HG02981 (cell line): ENCODE results near the gene PALMD.

Source experiments
- ATAC-seq: cut with Tn5 transposase; IDR thresholded peaks from one replicate; pipeline ENCODE4 v1.9.1; 2021; ENCODE audit warnings: mild to moderate bottlenecking, moderate library complexity; ENCODE audit not compliant: unreplicated experiment

PALMD gene

DNA sequence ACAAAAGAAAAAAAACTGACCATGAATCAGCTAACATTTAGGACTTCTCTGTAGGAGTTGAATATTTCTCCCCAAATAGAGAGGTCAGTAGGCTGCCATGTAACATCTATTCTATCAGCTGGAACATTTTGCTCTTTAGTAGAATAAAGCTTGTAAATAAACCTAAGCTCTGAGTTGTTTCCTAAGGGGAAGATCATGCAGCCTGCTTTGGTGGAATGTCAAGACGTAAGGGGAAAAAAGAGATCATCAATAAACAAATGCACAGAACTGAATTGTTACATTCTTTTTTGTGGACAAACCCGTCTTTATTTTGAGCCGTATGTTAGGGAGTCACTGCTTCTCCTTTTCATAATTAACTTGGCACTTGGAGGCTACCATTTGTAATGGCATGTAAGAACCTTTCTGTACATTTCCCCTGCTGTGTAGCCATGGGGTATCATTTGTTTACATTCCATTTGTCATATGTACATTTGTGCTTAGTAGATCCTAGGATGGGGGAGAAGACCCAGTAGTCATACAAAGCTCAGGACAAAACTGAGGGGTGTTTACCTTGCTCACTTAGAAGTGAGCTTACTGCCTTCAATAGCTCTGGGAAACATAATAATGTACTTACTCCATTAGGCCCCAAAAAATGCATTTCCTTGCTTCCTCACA lies 10.8 kb upstream of the PALMD start:
- no peak for ATAC-seq

DNA sequence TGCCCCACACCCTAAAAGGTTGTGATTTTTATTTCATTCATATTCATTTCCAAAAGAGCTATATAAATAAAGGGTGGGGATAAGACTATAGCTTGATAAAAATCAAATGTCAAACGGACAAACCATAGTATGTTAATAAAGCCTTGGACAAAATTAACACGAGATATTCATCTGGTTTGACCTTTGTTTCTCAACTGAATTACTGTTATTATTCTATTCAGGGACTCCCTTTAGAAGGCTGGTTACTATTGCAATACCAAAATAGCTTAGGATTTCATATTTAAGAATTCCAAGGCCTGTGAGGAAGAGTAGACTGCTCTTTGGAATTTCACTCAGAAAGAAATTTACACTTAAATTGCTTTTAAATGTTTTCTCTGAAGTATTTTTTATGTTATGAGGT lies 10.2 kb upstream of the PALMD start:
- ATAC-seq, result no peak

DNA sequence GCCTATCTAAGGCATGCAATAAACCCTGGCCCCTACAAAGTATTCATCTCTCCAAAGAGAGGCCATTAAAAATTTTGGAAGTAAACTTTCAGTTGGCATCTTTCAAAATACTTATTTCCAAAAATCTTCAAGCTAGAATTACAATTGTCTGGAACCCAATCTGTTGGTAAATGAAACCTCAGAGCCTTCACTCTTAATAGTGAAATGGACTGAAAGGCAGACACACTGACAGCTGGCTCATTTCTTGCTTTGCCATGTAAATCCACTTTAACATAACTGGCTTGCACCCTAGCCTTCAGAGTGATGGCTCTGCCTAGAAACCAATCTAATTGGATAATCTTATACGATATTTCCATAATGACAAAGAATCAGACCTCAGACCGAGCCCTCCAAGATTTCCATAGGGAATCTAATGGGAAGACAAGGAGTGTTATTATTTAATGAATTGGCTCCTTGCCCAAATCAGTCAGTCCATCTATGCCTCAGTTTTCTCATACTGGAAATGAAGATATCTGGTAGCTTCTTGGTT lies 9.2 kb upstream of the PALMD start:
- ATAC-seq, result no peak

DNA sequence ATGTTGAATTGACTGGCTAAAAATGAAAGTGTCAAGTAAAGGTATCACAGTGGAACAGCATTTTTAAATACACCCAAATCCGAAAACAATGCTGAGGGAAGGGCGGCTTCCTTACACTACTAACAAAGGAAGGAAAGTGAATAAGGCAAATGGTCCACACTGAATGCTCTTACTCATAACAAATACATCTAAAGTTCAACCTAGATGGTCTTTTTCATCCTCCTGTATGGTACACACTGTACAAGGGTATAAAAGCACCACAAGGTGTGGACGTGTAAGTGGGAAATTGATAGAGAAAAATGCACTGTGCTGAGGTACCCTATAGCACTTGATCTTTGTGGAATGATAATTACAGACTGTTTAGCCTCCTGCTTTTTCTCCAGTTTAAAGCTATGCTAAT lies 7.1 kb upstream of the PALMD start:
- no peak for ATAC-seq

DNA sequence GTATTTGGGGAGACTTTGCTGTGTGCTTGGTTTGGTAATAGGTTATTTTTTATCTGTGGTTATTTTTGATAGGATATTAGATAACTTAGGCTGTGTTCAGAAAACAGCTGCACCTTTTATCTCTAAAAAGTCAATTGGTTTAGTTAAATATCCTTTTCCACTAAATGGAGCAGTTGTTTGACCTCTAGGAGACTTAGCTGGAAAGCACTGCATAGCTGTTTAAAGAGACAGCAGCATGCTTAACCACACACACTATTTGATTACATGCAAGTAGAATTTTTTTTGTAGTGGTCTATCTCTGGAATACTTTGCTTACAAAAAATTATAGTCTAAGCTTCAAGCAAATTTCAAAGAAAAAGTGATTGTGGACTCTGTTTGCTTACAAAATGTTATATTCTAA lies 6.5 kb upstream of the PALMD start:
- ATAC-seq, result no peak

DNA sequence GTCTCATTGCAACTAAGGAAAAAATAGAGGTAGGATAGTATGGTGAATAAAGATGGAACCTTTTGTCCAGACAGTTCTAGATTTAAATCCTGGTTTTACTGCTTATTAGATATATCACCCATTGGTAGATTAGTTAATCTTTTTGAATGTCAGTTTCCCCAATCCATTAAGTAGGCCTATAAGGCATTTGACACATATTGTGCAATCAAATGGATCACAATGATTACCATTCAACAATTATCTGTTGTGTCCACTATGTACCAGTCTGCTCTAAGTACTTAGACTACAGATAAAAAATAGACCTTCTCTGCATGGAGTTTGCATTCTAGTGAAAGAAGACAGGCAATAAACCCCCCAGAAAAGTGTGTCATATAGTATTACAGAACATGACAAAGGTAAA lies 6.0 kb upstream of the PALMD start:
- no peak for ATAC-seq

DNA sequence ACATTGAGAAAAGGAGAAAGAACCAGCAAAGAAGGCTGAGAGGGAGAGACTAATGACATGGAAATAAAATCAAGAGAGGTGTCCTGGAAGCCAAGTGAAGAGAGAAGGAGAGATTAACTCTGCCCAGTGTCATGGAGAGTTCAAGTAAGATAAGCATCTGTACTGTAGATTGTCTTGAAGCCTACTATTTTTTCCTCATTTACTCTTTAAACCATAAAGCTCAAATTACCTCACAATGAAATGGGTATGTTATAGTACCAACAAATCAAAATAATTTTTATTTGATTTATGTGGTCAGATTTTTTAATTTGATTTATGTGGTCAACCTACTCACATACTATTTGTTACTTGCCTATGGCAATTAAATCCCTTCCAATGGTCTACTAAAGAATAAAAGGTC lies 5.2 kb upstream of the PALMD start:
- no peak for ATAC-seq

DNA sequence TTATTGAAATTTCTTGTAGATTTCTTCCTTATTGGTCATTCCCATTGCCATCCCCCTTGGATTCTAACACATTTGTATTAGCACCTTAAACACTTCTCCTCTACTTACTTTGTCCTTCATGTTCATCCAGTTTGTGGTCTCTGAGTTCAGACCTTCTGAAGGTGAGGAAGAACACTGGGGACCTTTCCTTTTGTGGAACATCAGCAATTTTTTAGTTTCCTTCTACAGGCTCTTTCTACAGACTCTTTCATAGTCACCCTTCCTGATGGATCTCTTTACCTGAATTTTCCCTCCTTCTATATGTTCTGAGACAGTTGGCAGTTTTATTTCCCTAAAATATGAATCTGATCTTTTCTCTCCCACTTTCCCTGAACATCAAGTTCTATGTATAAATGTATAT lies 4.4 kb upstream of the PALMD start:
- no peak for ATAC-seq

DNA sequence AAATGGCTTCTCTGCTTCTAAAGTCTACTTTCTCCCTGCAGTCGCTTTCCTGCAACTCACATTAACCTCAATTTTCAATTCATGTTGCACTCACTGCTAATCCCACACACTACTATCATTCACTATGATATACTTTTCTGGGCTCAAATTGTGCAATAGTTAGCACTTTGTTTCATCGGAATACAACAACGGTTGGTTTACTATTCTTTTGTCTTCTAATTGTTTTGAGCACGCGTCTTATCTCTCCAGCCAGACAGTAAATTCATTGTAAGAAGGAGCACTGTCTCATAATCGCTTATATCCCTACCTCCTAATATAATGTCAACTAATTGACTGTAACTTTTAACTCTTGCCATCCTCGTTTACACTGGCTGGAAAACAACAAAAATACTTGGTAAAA lies 3.9 kb upstream of the PALMD start:
- no peak for ATAC-seq

DNA sequence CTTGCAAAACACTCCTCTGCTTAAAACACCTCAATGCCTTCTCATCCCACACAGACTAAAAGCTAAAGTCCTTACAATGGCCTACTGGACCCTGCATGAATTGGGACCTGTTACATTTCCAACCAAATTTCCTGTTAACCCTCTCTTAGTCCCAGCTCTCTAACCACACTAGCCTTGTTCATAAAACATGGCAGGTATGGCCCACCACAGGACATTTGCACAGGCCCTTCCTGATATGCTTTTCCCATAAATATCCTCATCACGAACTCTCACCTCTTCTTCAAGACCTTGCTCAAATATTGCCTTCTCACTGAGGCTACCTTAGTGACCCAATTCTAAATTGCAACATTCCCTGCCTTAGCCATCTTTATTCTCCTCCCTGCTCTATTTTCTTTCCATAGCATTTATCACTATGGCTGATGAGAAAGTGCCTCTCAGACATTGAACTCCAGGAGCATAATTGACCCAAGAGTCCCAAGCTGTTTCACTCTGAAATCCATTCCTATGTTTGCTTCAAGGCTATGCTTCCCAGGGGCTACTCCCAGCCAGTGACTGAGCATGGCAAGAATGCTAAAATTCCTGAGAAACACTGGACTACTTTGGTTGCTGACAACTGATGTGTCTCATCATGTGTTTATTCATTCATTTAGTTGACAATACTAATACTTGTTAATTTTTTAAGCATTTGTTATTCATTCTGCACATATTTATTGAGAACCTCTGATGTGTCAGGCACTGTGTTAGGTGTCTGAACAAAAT lies 2.7 kb upstream of the PALMD start:
- no peak for ATAC-seq

DNA sequence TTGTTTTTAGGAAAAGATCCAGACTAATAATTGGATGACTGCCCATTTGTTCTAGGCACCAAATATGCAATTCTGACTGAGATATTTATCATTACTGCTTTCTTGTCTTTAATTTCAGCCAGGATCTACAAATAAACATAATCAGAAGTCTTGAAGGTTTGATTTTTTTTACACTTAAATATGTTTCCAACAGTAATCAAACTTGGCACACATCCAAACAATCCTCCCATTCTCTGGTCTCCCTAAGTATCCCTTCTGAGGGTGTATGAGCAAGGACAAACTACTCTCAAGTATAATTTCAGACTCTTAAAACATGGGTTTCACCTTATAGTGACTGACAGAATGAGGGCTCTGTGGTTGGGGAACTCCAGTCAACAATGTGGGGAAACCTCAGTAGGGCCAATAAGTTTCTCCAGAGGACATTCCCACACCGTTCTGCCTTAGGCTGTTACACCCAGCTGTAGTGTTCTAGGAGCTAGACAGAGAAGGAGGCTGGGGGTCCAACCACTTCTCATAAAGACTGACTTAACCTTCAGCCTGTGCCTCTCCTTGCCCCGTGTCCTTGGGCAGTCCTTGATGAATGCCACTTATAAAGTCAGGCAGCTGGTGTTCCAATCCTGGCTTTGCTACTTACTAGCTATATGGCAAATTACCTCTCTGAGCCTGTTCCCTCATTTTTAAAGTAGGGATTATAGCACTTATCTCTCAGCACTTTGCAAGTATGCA lies 1.5 kb upstream of the PALMD start:
- no peak for ATAC-seq

DNA sequence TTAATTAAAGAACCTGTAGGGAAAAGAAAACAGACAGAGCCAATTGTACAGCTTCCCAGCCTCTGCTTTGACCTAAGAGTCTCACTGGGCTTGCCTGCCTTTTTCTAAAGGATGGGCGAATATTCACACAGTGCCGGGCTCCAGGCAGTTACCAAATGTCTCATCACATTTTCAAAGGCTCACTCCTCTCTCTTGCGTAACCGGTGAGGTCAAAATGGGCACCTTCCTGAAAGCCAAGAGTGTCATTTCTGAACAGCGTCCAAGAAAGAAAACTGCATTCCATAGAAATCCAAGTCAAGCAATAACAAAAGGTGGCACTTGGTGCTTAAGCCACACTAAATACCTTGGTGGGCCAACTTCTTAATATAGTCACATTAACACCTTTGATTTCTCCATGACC lies 710 bp upstream of the PALMD start:
- no peak for ATAC-seq

DNA sequence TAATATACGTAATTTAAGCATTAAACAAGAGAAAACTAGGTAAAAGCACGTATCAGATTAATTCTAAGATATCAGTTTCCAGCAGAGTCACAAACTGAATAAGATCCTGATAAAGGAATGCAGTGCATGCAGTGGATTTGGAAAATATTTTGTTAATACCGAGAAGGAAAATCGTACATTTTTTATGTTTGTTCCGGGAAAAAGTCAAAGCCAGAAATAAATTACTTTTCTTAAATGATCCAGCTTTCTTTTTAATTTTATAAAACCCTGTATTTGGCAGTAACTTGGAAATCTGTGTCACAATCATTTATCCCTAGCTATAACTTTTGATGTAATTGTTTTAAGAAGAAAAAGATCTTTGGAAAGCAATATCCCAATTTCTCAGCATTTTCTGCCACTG lies 955 bp downstream of the PALMD start:
- ATAC-seq, result no peak

DNA sequence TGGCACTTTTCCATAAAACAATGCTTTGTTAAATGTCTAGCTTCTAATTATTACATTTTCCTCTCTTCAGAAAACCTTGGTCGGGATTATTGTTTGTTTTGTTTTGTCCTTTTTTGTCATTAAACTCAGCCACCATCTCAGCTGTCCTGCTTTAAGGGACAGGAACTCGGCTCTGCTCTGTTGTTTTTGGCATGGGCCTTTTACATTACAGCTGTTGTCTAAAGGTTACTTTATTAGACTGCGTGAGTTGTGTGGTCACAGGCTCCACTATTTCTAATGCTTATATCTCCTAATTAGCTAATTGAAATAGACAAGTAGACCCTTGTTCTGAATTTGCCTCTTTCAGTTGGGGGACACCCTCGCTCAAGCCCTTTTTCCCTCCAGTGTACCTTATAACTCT lies 1.6 kb downstream of the PALMD start:
- ATAC-seq, result no peak

DNA sequence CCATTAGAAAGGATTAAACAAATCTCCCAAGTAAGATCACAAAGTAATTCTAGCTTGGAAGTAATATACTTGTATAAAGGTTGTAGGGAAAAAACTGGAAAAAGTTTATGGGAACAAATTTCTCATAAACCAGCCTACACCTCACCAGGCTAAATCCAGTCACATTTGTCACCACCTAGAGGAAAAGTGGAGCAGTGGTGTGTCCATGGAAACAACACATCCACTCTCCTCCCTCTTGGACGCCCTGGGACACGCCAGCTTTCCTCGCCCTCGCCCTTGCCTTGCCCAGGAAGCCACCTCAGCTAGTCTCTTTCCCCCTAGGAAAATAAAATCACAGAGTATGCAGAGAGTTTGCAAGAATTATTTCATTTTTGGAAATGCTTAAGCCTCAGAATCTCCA lies 2.2 kb downstream of the PALMD start:
- ATAC-seq, result no peak

DNA sequence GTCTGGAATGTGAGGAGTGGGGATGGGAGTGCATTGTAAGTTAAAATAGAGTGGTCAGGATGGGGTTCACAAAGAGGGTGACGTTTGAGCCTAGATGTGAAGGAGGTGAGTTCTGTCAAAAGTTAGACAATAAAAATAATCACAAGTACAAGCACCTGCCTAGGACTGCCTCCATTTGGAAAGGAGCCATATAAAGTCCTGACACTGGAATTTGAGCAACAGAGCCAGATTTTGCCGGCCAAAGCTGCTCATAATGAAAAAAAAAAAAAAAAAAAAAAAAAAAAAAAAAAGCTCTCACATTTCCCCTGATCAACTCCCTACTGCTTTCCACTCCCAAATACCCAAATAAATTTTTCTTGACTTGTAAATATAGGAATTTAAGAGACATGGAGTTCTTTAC lies 4.1 kb downstream of the PALMD start:
- no peak for ATAC-seq

DNA sequence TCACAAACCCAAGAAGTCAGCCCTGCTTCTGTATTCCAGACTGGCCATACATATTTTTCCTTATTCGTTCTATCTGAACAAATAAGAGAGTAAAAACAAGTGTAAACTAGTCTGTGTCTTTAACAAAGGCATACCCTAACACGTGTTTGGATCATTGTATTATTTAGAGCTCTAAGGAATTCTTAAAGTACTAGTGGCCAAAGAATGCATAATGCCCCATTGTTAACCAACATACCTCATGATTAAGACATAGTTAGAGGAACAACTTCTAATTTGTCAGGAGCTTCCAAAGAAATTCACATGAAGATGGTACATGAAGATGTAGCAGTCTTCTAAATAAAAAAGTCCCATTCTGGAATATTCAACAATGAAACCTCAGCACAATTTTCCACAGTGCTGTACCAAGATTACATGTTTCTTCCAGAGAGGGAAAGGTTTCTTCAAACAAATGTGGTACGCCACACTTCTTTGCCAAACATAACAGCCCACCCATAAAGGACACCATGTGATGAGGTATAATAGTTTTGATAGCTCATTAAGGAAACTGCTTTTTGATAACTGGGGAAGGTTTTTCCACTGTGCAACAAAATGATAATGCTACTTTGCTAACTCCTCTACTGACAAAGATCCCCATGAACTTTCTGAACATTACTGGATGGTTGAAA lies 5.0 kb downstream of the PALMD start:
- ATAC-seq, result no peak

DNA sequence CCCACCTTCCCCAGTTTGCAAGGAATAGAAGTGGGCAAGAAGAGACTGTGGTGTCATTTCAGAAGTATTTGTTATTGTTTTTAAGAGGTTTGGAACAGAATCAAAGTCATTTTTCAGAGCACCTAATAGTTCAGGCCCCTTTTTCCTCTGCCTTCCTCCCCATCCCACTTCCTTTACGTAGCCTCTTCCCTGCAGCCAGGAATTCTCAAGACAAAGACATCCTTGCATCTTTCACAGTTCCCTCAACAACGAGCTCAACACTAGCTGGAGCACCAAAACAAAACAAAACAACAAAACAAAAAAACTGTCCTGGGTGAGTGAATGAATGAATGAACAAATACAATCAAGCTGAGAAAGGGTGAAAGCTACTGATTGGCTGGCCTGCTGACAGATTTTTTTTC lies 7.0 kb downstream of the PALMD start:
- ATAC-seq, result no peak

DNA sequence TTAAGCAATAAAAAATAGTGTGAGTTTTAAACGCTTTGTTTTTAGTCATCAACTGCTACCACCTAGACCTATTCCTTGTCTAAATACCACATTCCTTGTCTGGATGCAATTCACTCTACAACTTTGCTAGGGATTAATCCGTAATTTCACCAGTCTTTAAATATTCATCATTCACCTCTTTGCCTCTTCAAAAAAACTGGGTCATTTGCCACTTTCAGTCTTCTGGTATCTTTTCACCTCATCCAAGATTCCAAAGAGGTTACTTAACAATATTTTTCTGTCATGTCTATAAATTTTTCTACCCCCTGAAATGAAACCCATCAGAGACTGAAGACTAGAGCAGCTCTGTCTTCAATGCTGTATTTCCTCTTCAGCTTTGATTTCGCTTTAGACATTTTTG lies 9.5 kb downstream of the PALMD start:
- ATAC-seq, result no peak

DNA sequence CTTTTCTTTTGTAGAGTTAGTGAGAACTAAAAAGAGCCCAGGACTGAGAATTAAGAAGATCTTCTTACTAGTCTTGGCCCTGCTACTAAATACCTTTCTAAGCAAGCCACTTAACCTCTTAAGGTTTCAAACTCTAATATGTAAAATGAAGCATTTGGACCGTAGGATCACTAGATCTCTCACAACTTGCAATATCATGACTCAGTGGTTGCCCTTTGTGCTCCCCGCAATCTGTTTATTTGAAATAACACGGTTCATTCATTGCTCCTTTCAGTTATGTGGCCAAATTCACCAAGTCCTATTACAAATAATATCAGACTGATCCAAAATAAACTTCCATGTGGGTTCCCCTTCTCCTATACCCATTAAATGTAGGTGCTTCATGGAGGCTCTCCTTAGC lies 10.8 kb downstream of the PALMD start:
- ATAC-seq, result no peak

DNA sequence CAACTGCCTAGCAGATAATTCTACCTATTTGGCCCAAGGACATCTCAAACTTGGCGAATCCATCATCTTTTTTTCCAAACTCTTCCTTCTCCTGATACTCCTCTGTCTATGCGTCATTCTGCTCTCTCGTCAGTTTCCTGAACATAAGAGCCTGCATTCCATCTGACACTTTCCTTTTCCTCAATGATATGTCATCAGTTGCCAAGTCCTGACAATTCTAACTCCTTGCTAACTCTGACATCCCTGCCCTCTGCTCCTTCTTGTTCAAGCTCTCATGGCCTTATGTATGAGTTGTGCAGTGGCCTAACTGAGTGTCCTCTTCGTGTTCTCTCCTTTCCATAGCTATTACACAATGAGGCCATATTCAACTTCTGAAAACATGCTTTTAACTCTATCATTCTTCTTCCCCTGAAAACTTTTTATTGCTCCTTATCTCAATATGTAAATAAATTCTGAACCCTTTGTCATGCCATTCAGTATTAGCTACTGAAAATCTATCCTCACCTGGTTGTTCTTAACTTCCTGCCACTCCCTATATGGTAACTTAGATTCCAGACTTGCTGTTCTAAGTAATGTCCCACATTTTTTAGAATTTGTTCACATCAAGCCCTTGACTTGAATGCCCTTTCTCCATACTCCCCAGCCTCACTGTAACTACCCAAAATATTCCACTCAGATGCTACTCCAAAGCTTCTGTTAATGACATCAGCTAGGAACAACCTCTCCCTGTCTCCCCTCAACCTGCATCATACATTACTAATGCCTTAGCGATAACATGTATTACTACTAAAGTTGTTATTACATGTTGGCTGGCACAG lies 11.5 kb downstream of the PALMD start:
- no peak for ATAC-seq
